ENCODE measurements around the gene MCF2L2. TPM values are rescaled to one million over a fixed set of nuclear protein-coding genes. Genes with fewer than 3 reads are reported as not detected.

The MCF2L2 gene
- total and polyA plus RNA-seq, 9 donors, result 0.12 to 2.2 (median 0.61) TPM

DNA sequence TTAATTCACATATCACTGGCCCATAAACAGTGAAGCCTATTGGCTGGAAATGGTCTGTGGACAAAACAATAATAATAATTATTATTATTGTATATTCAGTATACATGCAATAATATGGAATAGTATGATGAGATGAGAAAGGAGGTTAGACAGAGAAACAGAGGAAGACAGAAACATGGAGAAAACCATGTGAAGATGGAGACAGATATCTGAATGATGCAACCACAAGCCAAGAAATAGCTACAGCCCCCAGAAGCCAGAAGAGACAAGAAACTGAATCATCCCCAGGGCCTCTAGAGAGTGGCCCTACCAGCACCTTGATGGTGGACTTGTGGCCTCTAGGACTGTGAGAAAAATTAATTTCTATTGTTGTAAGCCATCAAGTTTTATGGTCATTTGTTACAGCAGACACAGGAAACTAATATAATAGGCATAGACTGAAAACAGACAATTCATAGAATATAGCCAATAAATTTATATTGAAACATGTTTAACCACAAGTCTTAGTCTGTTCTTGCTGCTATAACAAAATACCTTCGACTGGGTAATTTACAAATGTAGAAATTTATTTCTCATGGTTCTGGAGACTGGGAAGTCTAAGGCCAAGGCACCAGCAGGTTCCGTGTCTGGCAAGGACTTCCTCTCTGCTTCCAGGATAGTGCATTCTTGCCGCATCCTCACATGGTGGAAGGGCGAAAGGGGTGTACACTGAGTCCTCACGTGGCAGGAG lies 31.6 kb downstream of the MCF2L2 start:
- WGBS, 3 donors, result 96 to 98% (median 97%) methylated on average over 5 of the region's 5 CpGs
- intact Hi-C loops (cut with DNase I), result no loop called here

DNA sequence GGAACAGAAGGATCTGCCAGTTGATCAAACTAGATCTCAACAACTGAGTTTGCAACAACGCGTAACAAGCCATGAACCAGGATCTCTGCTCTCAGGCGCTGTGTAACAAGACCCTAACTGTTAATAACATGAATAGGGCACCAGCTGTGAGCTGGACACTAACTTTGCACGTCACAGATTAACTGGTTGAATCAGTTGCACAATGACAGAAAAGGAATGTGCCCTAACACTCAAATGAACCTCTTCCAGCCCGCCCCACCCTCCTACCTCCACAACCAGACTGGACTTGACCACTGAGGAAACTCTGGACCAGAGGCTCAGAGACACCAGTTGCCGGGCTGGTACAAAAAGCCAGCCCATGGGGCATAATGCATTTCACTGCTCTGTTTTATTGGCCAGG lies 34.3 kb downstream of the MCF2L2 start:
- WGBS, 3 donors, result 88 to 90% (median 88%) methylated on average over 6 of the region's 6 CpGs
- no peak overlapping the region for H3K27ac ChIP-seq
- TF ChIP-seq EP300 (IDR thresholded peaks at IDR 0.05) (no peak), POLR2A (IDR thresholded peaks at IDR 0.05) (no peak)
- TF ChIP-seq, protein P1, sequence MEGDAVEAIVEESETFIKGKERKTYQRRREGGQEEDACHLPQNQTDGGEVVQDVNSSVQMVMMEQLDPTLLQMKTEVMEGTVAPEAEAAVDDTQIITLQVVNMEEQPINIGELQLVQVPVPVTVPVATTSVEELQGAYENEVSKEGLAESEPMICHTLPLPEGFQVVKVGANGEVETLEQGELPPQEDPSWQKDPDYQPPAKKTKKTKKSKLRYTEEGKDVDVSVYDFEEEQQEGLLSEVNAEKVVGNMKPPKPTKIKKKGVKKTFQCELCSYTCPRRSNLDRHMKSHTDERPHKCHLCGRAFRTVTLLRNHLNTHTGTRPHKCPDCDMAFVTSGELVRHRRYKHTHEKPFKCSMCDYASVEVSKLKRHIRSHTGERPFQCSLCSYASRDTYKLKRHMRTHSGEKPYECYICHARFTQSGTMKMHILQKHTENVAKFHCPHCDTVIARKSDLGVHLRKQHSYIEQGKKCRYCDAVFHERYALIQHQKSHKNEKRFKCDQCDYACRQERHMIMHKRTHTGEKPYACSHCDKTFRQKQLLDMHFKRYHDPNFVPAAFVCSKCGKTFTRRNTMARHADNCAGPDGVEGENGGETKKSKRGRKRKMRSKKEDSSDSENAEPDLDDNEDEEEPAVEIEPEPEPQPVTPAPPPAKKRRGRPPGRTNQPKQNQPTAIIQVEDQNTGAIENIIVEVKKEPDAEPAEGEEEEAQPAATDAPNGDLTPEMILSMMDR (IDR thresholded peaks at IDR 0.05), result no peak

More for the DNA sequence above, 31.6 kb downstream of the MCF2L2 start:
- Histone ChIP-seq H3K4me3 (no peak overlapping the region), H3K36me3 (no peaks in the 10 kb centered on the region), H3K27ac (no peak overlapping the region), H3K4me1 (ENCODE audit: insufficient read depth) (peaks cover 2% of the 10 kb centered on the region), H3K27me3 (no peaks in the 10 kb centered on the region), H3K9me3 (no peaks in the 10 kb centered on the region)
- TF ChIP-seq EP300 (IDR thresholded peaks at IDR 0.05), result no peak
- TF ChIP-seq, protein P1 (IDR thresholded peaks at IDR 0.05), result no peak
- TF ChIP-seq POLR2A (IDR thresholded peaks at IDR 0.05), result no peak
- no peak for DNase-seq

DNA sequence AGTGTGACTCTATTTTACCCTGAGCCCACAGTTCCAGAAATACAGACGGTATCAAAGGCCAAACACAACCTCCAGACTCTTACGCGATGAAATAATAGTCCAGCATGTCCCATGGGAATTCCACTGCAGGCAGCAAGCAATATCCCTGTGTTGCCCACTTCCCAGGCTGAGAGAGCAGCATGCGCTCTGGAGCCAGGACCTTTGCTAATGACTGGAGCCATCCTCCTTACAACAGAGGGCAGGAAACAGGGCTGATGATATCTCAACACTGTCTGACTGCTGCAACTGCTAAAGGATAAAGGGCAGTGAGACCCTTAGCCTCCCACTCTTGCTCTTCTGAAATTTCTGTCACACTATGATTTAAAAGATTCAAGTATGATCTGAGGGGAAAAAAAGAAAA lies 34.8 kb downstream of the MCF2L2 start:
- no peaks in the 10 kb centered on the region for H3K9me3 ChIP-seq
- DNase-seq, result no peak
- WGBS, 3 donors, result 71 to 77% (median 72%) methylated on average over 4 of the region's 4 CpGs
- H3K4me3 ChIP-seq, result no peak overlapping the region
- H3K36me3 ChIP-seq, result no peaks in the 10 kb centered on the region
- H3K27ac ChIP-seq, result no peak overlapping the region
- no peak for TF ChIP-seq POLR2A (IDR thresholded peaks at IDR 0.05)
- TF ChIP-seq, protein P1 (IDR thresholded peaks at IDR 0.05), result no peak
- TF ChIP-seq EP300 (IDR thresholded peaks at IDR 0.05), result no peak
- intact Hi-C loops (cut with DNase I), result loop anchor here in 1 of 4 donors (5.0 kb wide), 1 partner anchor 271 kb away; no protein-coding TSS in a partner anchor
- no peaks in the 10 kb centered on the region for H3K27me3 ChIP-seq
- H3K4me1 ChIP-seq (ENCODE audit: insufficient read depth), result peaks cover 2% of the 10 kb centered on the region

More for the DNA sequence above, 34.3 kb downstream of the MCF2L2 start:
- Histone ChIP-seq H3K9me3 (no peaks in the 10 kb centered on the region), H3K36me3 (no peaks in the 10 kb centered on the region), H3K4me1 (ENCODE audit: insufficient read depth) (peaks cover 2% of the 10 kb centered on the region), H3K4me3 (no peak overlapping the region), H3K27me3 (no peaks in the 10 kb centered on the region)
- no peak for DNase-seq
- intact Hi-C loops (cut with DNase I), result loop anchor here in 1 of 4 donors (5.0 kb wide), 1 partner anchor 272 kb away; no protein-coding TSS in a partner anchor

DNA sequence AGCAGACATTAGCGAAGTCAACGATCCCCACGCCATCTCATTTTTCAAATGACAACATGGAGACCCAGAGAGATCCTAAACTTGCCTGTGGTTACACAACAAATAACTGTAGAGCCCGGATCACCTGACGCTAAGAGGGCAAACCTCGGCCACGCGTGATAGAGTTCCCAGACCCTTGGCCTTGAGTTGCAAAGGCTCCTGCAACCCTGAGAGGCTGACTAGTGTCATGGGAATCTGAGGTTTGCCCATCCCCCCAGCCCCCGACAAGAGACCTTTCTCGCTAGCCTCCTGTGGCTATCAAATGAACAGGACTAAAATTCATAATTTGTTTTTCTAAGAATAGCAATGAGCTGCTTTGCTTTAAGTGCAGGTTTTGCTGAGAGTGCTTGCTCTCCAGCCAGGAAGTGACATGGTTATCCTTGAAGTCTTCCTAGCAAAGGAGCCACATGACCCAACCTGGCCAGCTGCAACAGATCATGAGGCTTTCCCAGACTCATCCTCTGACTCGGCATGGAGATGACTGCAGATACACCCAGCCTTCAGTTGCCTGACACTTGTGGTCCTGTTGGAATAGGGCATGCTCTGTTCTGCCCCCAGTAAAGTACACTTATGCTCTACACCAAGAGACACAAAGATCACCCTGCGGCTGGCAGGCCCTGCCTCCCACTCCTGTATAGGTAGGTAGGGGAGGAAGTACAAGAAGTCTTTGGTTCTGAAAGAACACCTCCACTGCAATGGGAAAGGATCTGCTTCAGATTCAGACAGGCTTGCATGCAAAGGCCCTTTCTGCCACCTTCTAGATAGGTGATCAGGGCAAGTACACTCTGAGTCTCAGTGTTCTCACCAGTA lies 36.0 kb downstream of the MCF2L2 start:
- intact Hi-C loops (cut with DNase I), result loop anchor here in 1 of 4 donors (5.0 kb wide), 1 partner anchor 270 kb away; no protein-coding TSS in a partner anchor
- peak in 2 of 5 donors; percentile 21 to 22 for DNase-seq
- Histone ChIP-seq H3K4me1 (ENCODE audit: insufficient read depth) (peaks cover 2% of the 10 kb centered on the region), H3K36me3 (no peaks in the 10 kb centered on the region), H3K9me3 (no peaks in the 10 kb centered on the region), H3K4me3 (no peak overlapping the region), H3K27me3 (no peaks in the 10 kb centered on the region), H3K27ac (no peak overlapping the region)
- WGBS, 3 donors, result 47 to 59% (median 50%) methylated on average over 12 of the region's 12 CpGs
- no peak for TF ChIP-seq POLR2A (IDR thresholded peaks at IDR 0.05)
- no peak for TF ChIP-seq EP300 (IDR thresholded peaks at IDR 0.05)
- TF ChIP-seq, protein P1 (IDR thresholded peaks at IDR 0.05), result no peak
